ENCODE results near the gene CPNE2. TPM values are rescaled to one million over a fixed set of nuclear protein-coding genes. Genes with fewer than 3 reads are reported as not detected.

The CPNE2 gene
- total RNA-seq, 4 donors from 2014 or later: 21.6 to 43.0 (median 34.9) TPM

GRCh38 chr16:57146735-57147134 lies 54.4 kb downstream of the CPNE2 start:
- H3K27me3 ChIP-seq: no peaks in the 10 kb centered on the region
- H3K36me3 ChIP-seq: peaks cover 0 to 27% (median 11%) of the 10 kb centered on the region in 4 donors
- H3K4me1 ChIP-seq: peaks cover 52 to 66% (median 60%) of the 10 kb centered on the region in 4 donors
- TF ChIP-seq CTCF (IDR thresholded peaks at IDR 0.05): peak in 1 of 3 experiments; percentile 8
- no peak for TF ChIP-seq POLR2A (IDR thresholded peaks at IDR 0.05; ENCODE audit: low read depth)
- no peak for TF ChIP-seq POLR2AphosphoS5 (IDR thresholded peaks at IDR 0.05)
- no peak for TF ChIP-seq EP300 (IDR thresholded peaks at IDR 0.05)
- no peak overlapping the region for H3K27ac ChIP-seq (replicated peaks in 1 of 4)
- DNase-seq (ENCODE audit: extremely low spot score): no peak
- H3K4me3 ChIP-seq: no peak overlapping the region
- 93% methylated on average over 5 of the region's 5 CpGs for WGBS
- no peaks in the 10 kb centered on the region for H3K9me3 ChIP-seq
- intact Hi-C loops (cut with DNase I): no loop called here

GRCh38 chr16:57147381-57148221 lies 55.2 kb downstream of the CPNE2 start:
- DNase-seq (ENCODE audit: extremely low spot score): no peak
- TF ChIP-seq POLR2A (IDR thresholded peaks at IDR 0.05; ENCODE audit: low read depth): no peak
- TF ChIP-seq POLR2AphosphoS5 (IDR thresholded peaks at IDR 0.05): no peak
- no peak for TF ChIP-seq EP300 (IDR thresholded peaks at IDR 0.05)
- no peak for TF ChIP-seq CTCF (IDR thresholded peaks at IDR 0.05)
- 36% methylated on average over 14 of the region's 14 CpGs for WGBS
- H3K4me1 ChIP-seq: peaks cover 44 to 59% (median 52%) of the 10 kb centered on the region in 4 donors
- intact Hi-C loops (cut with DNase I): no loop called here
- H3K36me3 ChIP-seq: peaks cover 0 to 36% (median 18%) of the 10 kb centered on the region in 4 donors
- no peaks in the 10 kb centered on the region for H3K9me3 ChIP-seq
- H3K27me3 ChIP-seq: no peaks in the 10 kb centered on the region
- no peak overlapping the region for H3K4me3 ChIP-seq
- H3K27ac ChIP-seq (replicated peaks in 1 of 4): peak overlapping the region in 2 of 4 donors; percentile 17 to 38

- Histone ChIP-seq H3K4me1 (peaks cover 36 to 52% (median 44%) of the 10 kb centered on the region in 4 donors), H3K27ac (replicated peaks in 1 of 4) (peak overlapping the region in 3 of 4 donors; percentile 16 to 34 (median 17)), H3K4me3 (no peak overlapping the region), H3K27me3 (no peaks in the 10 kb centered on the region), H3K9me3 (no peaks in the 10 kb centered on the region), H3K36me3 (peaks cover 5 to 45% (median 27%) of the 10 kb centered on the region in 4 donors)
- intact Hi-C loops (cut with DNase I): no loop called here
- TF ChIP-seq POLR2A (IDR thresholded peaks at IDR 0.05; ENCODE audit: low read depth) (no peak), EP300 (IDR thresholded peaks at IDR 0.05) (no peak), POLR2AphosphoS5 (IDR thresholded peaks at IDR 0.05) (no peak), CTCF (IDR thresholded peaks at IDR 0.05) (no peak)
- no peak for DNase-seq (ENCODE audit: extremely low spot score)
- WGBS: 96% methylated on average over 6 of the region's 6 CpGs
Observed at GRCh38 chr16:57148481-57148880, 56.1 kb downstream of the CPNE2 start.

- 94% methylated on average over 5 of the region's 10 CpGs for WGBS
- no peaks in the 10 kb centered on the region for H3K9me3 ChIP-seq
- no peak for DNase-seq (ENCODE audit: extremely low spot score)
- H3K27me3 ChIP-seq: no peaks in the 10 kb centered on the region
- intact Hi-C loops (cut with DNase I): no loop called here
- TF ChIP-seq POLR2AphosphoS5 (IDR thresholded peaks at IDR 0.05) (no peak), CTCF (IDR thresholded peaks at IDR 0.05) (no peak), EP300 (IDR thresholded peaks at IDR 0.05) (no peak), POLR2A (IDR thresholded peaks at IDR 0.05; ENCODE audit: low read depth) (no peak)
- no peak overlapping the region for H3K27ac ChIP-seq (replicated peaks in 1 of 4)
- peaks cover 28 to 43% (median 35%) of the 10 kb centered on the region in 4 donors for H3K4me1 ChIP-seq
- H3K36me3 ChIP-seq: peaks cover 14 to 54% (median 36%) of the 10 kb centered on the region in 4 donors
- no peak overlapping the region for H3K4me3 ChIP-seq
Observed at GRCh38 chr16:57149391-57149790, 57.0 kb downstream of the CPNE2 start.
